Liver (tissue), 9 donors: ENCODE measurements around the gene POLR2C. TPM values are rescaled to one million over a fixed set of nuclear protein-coding genes. Genes with fewer than 3 reads are reported as not detected.

ENCODE experiments used
- DNase-seq: peaks from one replicate; pipeline ENCODE4 v3.0.0-alpha.2; 2017; ENCODE audit warnings: low spot score
- H3K27ac ChIP-seq, 2 donors: one replicate each; pipeline ENCODE4 v1.7.0; 2013; ENCODE audit warnings: inconsistent platforms in 2 of 2, low read length in 2 of 2, control low read depth in 1 of 2, low read depth in 1 of 2, mild to moderate bottlenecking in 1 of 2
- H3K27me3 ChIP-seq, 4 donors: one replicate each; pipeline versions ENCODE4 v1.6.1 to v1.7.0; 2013; ENCODE audit warnings: low read length in 3 of 4, inconsistent platforms in 1 of 4, mild to moderate bottlenecking in 1 of 4, moderate library complexity in 1 of 4; ENCODE audit not compliant: control insufficient read depth in 4 of 4, insufficient read depth in 4 of 4
- H3K36me3 ChIP-seq, 4 donors: one replicate each; pipeline versions ENCODE4 v1.6.1 to v1.7.0; 2013; ENCODE audit warnings: low read length in 3 of 4, mild to moderate bottlenecking in 3 of 4, low read depth in 1 of 4, moderate library complexity in 1 of 4; ENCODE audit not compliant: control insufficient read depth in 4 of 4, insufficient read depth in 3 of 4
- H3K4me1 ChIP-seq, 4 donors: one replicate each; pipeline versions ENCODE4 v1.6.1 to v1.7.0; 2013; ENCODE audit warnings: low read length in 3 of 4, mild to moderate bottlenecking in 3 of 4, moderate library complexity in 1 of 4; ENCODE audit not compliant: control insufficient read depth in 4 of 4, insufficient read depth in 4 of 4
- H3K4me3 ChIP-seq, 3 donors: one replicate each; pipeline versions ENCODE4 v1.6.1 to v1.7.0; 2013; ENCODE audit warnings: low read length in 3 of 3, control low read depth in 1 of 3, low read depth in 1 of 3, mild to moderate bottlenecking in 1 of 3
- H3K9ac ChIP-seq, 2 donors: one replicate each; pipeline ENCODE4 v1.7.0; 2013; ENCODE audit warnings: low read length in 2 of 2, mild to moderate bottlenecking in 2 of 2, moderate library complexity in 2 of 2, control low read depth in 1 of 2, low read depth in 1 of 2
- H3K9me3 ChIP-seq, 4 donors: one replicate each; pipeline versions ENCODE4 v1.6.1 to v1.7.0; 2013; ENCODE audit warnings: low read length in 3 of 4; ENCODE audit not compliant: control insufficient read depth in 4 of 4
- EGR1 ChIP-seq, 2 donors: IDR thresholded peaks; 2 replicates each; pipeline ENCODE4 v1.6.1; 2016 to 2018; ENCODE audit warnings: antibody characterized with exemption in 2 of 2, low read depth in 2 of 2
- FOXA1 ChIP-seq: IDR thresholded peaks from 2 replicates; pipeline ENCODE4 v1.6.1; 2016; ENCODE audit warnings: antibody characterized with exemption
- FOXA2 ChIP-seq: IDR thresholded peaks from 2 replicates; pipeline ENCODE4 v1.6.1; 2016; ENCODE audit warnings: antibody characterized with exemption
- GABPA ChIP-seq, 2 donors: IDR thresholded peaks in 1 of 2; conservative IDR thresholded peaks in 1 of 2; 2 replicates each; pipeline ENCODE4 v1.6.1; 2016; ENCODE audit warnings: antibody characterized with exemption in 2 of 2, mild to moderate bottlenecking in 1 of 2, moderate library complexity in 1 of 2
- HNF4A ChIP-seq, 2 donors: conservative IDR thresholded peaks; 2 replicates each; pipeline ENCODE4 v1.6.1; 2016; ENCODE audit warnings: antibody characterized with exemption in 2 of 2, mild to moderate bottlenecking in 2 of 2
- HNF4G ChIP-seq: IDR thresholded peaks from 2 replicates; pipeline ENCODE4 v1.6.1; 2016; ENCODE audit warnings: antibody characterized with exemption
- JUND ChIP-seq, 2 donors: IDR thresholded peaks; 2 replicates each; pipeline ENCODE4 v1.6.1; 2016; ENCODE audit warnings: antibody characterized with exemption in 2 of 2
- NR2F2 ChIP-seq: IDR thresholded peaks from 2 replicates; pipeline ENCODE4 v1.6.1; 2016; ENCODE audit warnings: antibody characterized with exemption
- RAD21 ChIP-seq, 2 donors: IDR thresholded peaks; 2 replicates each; pipeline ENCODE4 v1.6.1; 2016; ENCODE audit warnings: antibody characterized with exemption in 2 of 2, mild to moderate bottlenecking in 2 of 2
- RXRA ChIP-seq, 2 donors: IDR thresholded peaks; 2 replicates each; pipeline ENCODE4 v1.6.1; 2017 to 2018; ENCODE audit warnings: antibody characterized with exemption in 2 of 2, mild to moderate bottlenecking in 1 of 2
- SP1 ChIP-seq: IDR thresholded peaks from 2 replicates; pipeline ENCODE4 v1.6.1; 2018; ENCODE audit warnings: antibody characterized with exemption, mild to moderate bottlenecking
- TAF1 ChIP-seq: conservative IDR thresholded peaks from 2 replicates; pipeline ENCODE4 v1.6.1; 2016; ENCODE audit warnings: antibody characterized with exemption, mild to moderate bottlenecking
- YY1 ChIP-seq: IDR thresholded peaks from 2 replicates; pipeline ENCODE4 v1.6.1; 2016; ENCODE audit warnings: antibody characterized with exemption, mild to moderate bottlenecking
- WGBS: extraction: QIAGEN DNeasy Blood & Tissue Kit; methylation state at CpG from one replicate; pipeline ENCODE4 v1.1.7; 2013; 5-methylcytosine and 5-hydroxymethylcytosine counted together
- polyA plus RNA-seq, 2 donors: library from polyadenylated mRNA; stranded (reverse) in 1 of 2; unstranded in 1 of 2; fragments of 200-250 nt in 1 of 2; fragments of >200 nt in 1 of 2; fragmentation: Nextera tagmentation in 1 of 2; extraction: Ambion mirVana in 1 of 2; gene quantifications; one replicate each; pipeline versions ENCODE4 v1.2.1 to v1.2.3, GENCODE V29; 2013 to 2015
- total RNA-seq, 2 donors: library from RNA; depleted of rRNA; stranded (reverse); fragments of >200 nt; gene quantifications; one replicate each; pipeline ENCODE4 v1.2.3, GENCODE V29; 2014
- TF ChIP-seq, protein P1 (sequence below): IDR thresholded peaks from 2 replicates; pipeline ENCODE4 v1.6.1; 2016; ENCODE audit warnings: antibody characterized with exemption
- TF ChIP-seq, protein P2 (sequence below): IDR thresholded peaks from 2 replicates; pipeline ENCODE4 v1.6.1; 2016; ENCODE audit warnings: antibody characterized with exemption, mild to moderate bottlenecking
- TF ChIP-seq, protein P3 (sequence below): IDR thresholded peaks from 2 replicates; pipeline ENCODE4 v1.6.1; 2016; ENCODE audit warnings: antibody characterized with exemption
- TF ChIP-seq, protein P4 (sequence below): IDR thresholded peaks from 2 replicates; pipeline ENCODE4 v1.6.1; 2016; ENCODE audit warnings: antibody characterized with exemption
- TF ChIP-seq, protein P5 (sequence below): fragments of 150-350 bp; IDR thresholded peaks from 2 replicates; pipeline ENCODE4 v1.5.1; 2017; ENCODE audit warnings: improper control_type of control experiment, low read depth, low read length; ENCODE audit not compliant: missing input control
- donor health status: healthy.
- donor health status: healthy.
- donor health status: healthy.
- donor health status: healthy.
- donor health status: healthy.

POLR2C gene
- total and polyA plus RNA-seq, 4 donors, result 25.4 to 68.0 (median 51.3) TPM

DNA sequence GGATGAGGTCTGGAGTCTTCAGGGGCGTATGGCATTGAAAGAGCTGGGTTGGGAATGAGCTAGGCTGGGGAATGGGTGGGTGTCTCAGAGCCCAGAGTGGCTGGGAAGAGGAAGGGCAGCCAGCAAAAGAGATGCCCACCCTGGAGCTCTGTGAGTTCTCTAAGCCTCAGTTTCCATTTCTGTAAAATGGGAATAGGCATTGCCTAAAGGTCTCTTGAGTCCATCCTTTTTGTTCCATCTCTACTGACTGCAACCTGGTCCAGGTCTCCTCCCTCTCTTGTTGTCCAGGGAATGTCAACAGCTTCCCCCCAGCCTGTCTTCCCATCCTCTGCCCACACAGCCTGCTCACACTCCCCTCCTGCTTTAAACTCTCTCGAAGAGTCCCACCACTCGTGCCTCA, 54.3 kb downstream of the POLR2C start:
- no peak for DNase-seq
- Histone ChIP-seq H3K27me3 (no peaks in the 10 kb centered on the region), H3K9ac (no peak overlapping the region), H3K4me1 (peaks cover 0 to 5% (median 2%) of the 10 kb centered on the region in 4 donors), H3K27ac (no peak overlapping the region), H3K4me3 (no peak overlapping the region), H3K36me3 (peaks cover 0 to 2% (median 0%) of the 10 kb centered on the region in 4 donors), H3K9me3 (no peaks in the 10 kb centered on the region)
- TF ChIP-seq TAF1 (no peak), HNF4A (conservative IDR thresholded peaks at IDR 0.05) (no peak), HNF4G (no peak), SP1 (no peak), EGR1 (IDR thresholded peaks at IDR 0.05; ENCODE audit: low read depth in 2 of 2) (no peak), GABPA (IDR thresholded peaks at IDR 0.05 in 1 of 2, conservative IDR thresholded peaks at IDR 0.05 in 1 of 2) (no peak), RAD21 (IDR thresholded peaks at IDR 0.05) (no peak), RXRA (IDR thresholded peaks at IDR 0.05) (no peak), YY1 (no peak), FOXA2 (no peak), NR2F2 (no peak), FOXA1 (no peak), JUND (IDR thresholded peaks at IDR 0.05) (no peak)
- TF ChIP-seq, protein P1, sequence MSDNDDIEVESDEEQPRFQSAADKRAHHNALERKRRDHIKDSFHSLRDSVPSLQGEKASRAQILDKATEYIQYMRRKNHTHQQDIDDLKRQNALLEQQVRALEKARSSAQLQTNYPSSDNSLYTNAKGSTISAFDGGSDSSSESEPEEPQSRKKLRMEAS, result no peak
- TF ChIP-seq, protein P2, sequence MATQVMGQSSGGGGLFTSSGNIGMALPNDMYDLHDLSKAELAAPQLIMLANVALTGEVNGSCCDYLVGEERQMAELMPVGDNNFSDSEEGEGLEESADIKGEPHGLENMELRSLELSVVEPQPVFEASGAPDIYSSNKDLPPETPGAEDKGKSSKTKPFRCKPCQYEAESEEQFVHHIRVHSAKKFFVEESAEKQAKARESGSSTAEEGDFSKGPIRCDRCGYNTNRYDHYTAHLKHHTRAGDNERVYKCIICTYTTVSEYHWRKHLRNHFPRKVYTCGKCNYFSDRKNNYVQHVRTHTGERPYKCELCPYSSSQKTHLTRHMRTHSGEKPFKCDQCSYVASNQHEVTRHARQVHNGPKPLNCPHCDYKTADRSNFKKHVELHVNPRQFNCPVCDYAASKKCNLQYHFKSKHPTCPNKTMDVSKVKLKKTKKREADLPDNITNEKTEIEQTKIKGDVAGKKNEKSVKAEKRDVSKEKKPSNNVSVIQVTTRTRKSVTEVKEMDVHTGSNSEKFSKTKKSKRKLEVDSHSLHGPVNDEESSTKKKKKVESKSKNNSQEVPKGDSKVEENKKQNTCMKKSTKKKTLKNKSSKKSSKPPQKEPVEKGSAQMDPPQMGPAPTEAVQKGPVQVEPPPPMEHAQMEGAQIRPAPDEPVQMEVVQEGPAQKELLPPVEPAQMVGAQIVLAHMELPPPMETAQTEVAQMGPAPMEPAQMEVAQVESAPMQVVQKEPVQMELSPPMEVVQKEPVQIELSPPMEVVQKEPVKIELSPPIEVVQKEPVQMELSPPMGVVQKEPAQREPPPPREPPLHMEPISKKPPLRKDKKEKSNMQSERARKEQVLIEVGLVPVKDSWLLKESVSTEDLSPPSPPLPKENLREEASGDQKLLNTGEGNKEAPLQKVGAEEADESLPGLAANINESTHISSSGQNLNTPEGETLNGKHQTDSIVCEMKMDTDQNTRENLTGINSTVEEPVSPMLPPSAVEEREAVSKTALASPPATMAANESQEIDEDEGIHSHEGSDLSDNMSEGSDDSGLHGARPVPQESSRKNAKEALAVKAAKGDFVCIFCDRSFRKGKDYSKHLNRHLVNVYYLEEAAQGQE, result no peak
- TF ChIP-seq, protein P3, sequence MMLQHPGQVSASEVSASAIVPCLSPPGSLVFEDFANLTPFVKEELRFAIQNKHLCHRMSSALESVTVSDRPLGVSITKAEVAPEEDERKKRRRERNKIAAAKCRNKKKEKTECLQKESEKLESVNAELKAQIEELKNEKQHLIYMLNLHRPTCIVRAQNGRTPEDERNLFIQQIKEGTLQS, result no peak
- TF ChIP-seq, protein P4, sequence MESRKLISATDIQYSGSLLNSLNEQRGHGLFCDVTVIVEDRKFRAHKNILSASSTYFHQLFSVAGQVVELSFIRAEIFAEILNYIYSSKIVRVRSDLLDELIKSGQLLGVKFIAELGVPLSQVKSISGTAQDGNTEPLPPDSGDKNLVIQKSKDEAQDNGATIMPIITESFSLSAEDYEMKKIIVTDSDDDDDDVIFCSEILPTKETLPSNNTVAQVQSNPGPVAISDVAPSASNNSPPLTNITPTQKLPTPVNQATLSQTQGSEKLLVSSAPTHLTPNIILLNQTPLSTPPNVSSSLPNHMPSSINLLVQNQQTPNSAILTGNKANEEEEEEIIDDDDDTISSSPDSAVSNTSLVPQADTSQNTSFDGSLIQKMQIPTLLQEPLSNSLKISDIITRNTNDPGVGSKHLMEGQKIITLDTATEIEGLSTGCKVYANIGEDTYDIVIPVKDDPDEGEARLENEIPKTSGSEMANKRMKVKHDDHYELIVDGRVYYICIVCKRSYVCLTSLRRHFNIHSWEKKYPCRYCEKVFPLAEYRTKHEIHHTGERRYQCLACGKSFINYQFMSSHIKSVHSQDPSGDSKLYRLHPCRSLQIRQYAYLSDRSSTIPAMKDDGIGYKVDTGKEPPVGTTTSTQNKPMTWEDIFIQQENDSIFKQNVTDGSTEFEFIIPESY, result no peak
- TF ChIP-seq, protein P5, sequence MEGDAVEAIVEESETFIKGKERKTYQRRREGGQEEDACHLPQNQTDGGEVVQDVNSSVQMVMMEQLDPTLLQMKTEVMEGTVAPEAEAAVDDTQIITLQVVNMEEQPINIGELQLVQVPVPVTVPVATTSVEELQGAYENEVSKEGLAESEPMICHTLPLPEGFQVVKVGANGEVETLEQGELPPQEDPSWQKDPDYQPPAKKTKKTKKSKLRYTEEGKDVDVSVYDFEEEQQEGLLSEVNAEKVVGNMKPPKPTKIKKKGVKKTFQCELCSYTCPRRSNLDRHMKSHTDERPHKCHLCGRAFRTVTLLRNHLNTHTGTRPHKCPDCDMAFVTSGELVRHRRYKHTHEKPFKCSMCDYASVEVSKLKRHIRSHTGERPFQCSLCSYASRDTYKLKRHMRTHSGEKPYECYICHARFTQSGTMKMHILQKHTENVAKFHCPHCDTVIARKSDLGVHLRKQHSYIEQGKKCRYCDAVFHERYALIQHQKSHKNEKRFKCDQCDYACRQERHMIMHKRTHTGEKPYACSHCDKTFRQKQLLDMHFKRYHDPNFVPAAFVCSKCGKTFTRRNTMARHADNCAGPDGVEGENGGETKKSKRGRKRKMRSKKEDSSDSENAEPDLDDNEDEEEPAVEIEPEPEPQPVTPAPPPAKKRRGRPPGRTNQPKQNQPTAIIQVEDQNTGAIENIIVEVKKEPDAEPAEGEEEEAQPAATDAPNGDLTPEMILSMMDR, result no peak
- WGBS, result 95% methylated on average over 3 of the region's 3 CpGs
